Suprapubic skin (tissue), 4 donors: Measurements from ENCODE around the gene RHCG. TPM values are rescaled to one million over a fixed set of nuclear protein-coding genes. Genes with fewer than 3 reads are reported as not detected.

Experiments used
- DNase-seq, 2 donors: peaks; one replicate each; pipeline ENCODE4 v3.0.0-alpha.2; 2019; ENCODE audit warnings: low spot score in 2 of 2
- H3K27ac ChIP-seq: fragments of 200-600 bp; sonication (generic); one replicate; pipeline ENCODE4 v1.5.1; 2019
- H3K27me3 ChIP-seq: fragments of 200-600 bp; sonication (generic); one replicate; pipeline ENCODE4 v1.5.1; 2019
- H3K36me3 ChIP-seq: fragments of 200-600 bp; sonication (generic); one replicate; pipeline ENCODE4 v1.5.1; 2019
- H3K4me1 ChIP-seq: fragments of 200-600 bp; sonication (generic); one replicate; pipeline ENCODE4 v1.5.1; 2019
- H3K4me3 ChIP-seq: fragments of 200-600 bp; sonication (generic); one replicate; pipeline ENCODE4 v1.5.1; 2019; ENCODE audit warnings: mild to moderate bottlenecking
- H3K9me3 ChIP-seq: fragments of 200-600 bp; sonication (generic); one replicate; pipeline ENCODE4 v1.5.1; 2019
- EP300 ChIP-seq: sonication (generic); formaldehyde crosslinking; IDR thresholded peaks from one replicate; pipeline ENCODE4 v1.6.1; 2017; ENCODE audit warnings: antibody characterized with exemption
- POLR2A ChIP-seq, 2 donors: fragments of 450-650 bp; IDR thresholded peaks; one replicate each; pipeline ENCODE4 v1.6.1; 2017; ENCODE audit warnings: antibody characterized with exemption in 2 of 2, mild to moderate bottlenecking in 2 of 2, moderate library complexity in 2 of 2
- POLR2AphosphoS5 ChIP-seq, 3 donors: sonication (generic); formaldehyde crosslinking; IDR thresholded peaks; one replicate each; pipeline ENCODE4 v1.6.1; 2017; ENCODE audit warnings: antibody characterized with exemption in 3 of 3
- WGBS: methylation state at CpG from one replicate; pipeline ENCODE4 v1.1.5; 2018; 5-methylcytosine and 5-hydroxymethylcytosine counted together
- total RNA-seq, 4 donors: library from RNA; depleted of rRNA; stranded (reverse); fragments of >200 nt; gene quantifications; one replicate each; pipeline ENCODE4 v1.1.0, GENCODE V29; 2016
- TF ChIP-seq, protein P1 (sequence below), 2 donors: fragments of 200-600 bp in 1 of 2; fragments of 450-650 bp in 1 of 2; sonication (generic) in 1 of 2; IDR thresholded peaks; one replicate each; pipeline ENCODE4 v1.5.1; 2016 to 2019; ENCODE audit warnings: antibody characterized with exemption in 2 of 2, mild to moderate bottlenecking in 1 of 2, moderate library complexity in 1 of 2

The RHCG gene
- total RNA-seq, 4 donors from 2014 or later = 18.6 to 24.2 (median 20.8) TPM

DNA sequence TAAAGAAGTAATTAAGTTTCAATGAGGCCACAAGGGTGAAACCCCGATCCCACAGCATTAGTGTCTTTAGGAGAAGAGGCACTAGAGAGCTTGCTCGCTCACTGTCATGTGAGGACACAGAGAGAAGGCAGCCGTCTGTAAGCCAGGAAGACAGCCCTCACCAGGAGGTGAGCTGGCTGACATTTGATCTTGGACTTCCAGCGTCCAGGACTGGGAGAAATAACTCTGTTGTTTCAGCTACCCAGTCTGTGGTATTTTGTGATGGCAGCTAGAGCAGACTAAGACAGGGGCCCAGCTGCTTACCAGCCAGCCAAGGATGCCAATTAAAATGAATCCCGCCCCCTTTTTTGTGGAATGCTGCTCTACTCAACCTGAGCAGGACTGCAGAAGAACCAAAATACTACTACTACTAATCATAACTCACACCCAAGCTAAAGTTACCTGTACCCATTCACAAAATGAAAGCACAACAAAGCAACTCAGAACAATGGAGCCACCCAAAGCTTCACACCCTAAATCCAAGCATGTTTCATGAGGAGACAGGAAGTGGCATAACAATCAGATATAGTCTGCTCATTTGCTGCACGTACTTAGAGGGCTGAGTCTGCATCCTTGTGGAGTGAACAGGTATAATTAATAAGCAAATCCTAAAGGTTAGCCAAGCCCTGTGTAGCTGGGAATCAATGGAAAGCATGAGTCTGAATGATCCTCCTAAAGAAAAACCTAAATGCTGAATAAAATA, 35.6 kb upstream of the RHCG start:
- no peak overlapping the region for H3K4me3 ChIP-seq
- H3K4me1 ChIP-seq = no peaks in the 10 kb centered on the region
- no peaks in the 10 kb centered on the region for H3K27me3 ChIP-seq
- H3K27ac ChIP-seq = no peak overlapping the region
- no peak for DNase-seq
- 72% methylated on average over 6 of the region's 6 CpGs for WGBS
- H3K36me3 ChIP-seq = no peaks in the 10 kb centered on the region
- H3K9me3 ChIP-seq = no peaks in the 10 kb centered on the region
- TF ChIP-seq POLR2A (IDR thresholded peaks at IDR 0.05) (no peak), POLR2AphosphoS5 (IDR thresholded peaks at IDR 0.05) (no peak), EP300 (no peak)
- TF ChIP-seq, protein P1, sequence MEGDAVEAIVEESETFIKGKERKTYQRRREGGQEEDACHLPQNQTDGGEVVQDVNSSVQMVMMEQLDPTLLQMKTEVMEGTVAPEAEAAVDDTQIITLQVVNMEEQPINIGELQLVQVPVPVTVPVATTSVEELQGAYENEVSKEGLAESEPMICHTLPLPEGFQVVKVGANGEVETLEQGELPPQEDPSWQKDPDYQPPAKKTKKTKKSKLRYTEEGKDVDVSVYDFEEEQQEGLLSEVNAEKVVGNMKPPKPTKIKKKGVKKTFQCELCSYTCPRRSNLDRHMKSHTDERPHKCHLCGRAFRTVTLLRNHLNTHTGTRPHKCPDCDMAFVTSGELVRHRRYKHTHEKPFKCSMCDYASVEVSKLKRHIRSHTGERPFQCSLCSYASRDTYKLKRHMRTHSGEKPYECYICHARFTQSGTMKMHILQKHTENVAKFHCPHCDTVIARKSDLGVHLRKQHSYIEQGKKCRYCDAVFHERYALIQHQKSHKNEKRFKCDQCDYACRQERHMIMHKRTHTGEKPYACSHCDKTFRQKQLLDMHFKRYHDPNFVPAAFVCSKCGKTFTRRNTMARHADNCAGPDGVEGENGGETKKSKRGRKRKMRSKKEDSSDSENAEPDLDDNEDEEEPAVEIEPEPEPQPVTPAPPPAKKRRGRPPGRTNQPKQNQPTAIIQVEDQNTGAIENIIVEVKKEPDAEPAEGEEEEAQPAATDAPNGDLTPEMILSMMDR (IDR thresholded peaks at IDR 0.05) = no peak

DNA sequence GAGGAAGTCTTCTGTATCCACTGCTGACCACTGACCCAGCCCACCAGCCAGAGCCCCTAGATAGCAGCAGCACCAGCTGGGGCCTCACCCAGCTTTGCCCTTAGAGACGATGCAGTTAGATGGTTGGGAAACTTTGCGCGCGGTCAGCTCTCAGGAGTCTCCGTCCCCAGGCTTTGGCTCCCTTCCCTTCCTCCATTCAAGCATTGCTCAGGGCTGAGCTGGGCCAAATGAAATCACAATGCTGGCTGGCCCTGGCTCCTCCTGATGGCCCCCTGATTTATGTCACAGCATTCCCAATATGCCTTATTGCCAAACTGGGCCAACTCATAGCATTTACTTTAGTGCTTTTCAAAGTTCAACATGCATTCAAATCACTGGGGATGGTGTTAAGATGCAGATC, 34.6 kb upstream of the RHCG start:
- H3K27ac ChIP-seq = no peak overlapping the region
- H3K4me1 ChIP-seq = no peaks in the 10 kb centered on the region
- H3K4me3 ChIP-seq = no peak overlapping the region
- peak in 1 of 2 donors; percentile 40 for DNase-seq
- H3K36me3 ChIP-seq = no peaks in the 10 kb centered on the region
- 89% methylated on average over 5 of the region's 5 CpGs for WGBS
- no peaks in the 10 kb centered on the region for H3K9me3 ChIP-seq
- TF ChIP-seq POLR2A (IDR thresholded peaks at IDR 0.05) (no peak), EP300 (no peak)
- TF ChIP-seq, protein P1 (IDR thresholded peaks at IDR 0.05) = no peak
- H3K27me3 ChIP-seq = no peaks in the 10 kb centered on the region

DNA sequence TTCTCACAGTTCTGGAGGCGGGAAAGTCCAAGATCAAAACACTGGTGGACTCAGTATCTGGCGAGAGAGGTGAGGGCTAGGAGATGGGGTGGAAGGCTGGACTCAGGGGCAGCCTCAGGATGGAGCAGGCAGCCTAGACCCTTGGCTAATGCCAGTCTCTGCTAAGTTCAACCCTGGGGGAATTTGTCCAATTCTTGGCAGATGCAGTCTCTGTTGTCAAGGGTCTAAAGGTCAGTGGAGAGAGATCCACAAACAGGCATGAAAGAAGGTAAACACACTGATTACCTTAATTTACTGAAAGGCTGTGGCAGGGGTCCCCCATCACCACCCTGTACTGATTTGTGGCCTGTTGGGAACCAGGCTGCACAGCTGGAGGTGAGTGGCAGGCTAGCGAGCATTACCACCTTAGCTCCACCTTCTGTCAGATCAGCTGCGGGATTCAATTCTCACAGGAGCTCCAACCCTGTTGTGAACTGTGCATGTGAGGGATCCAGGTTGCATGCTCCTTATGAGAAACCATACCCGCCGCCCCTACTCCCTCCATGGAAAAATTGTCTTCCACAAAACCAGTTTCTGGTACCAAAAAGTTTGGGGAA, 32.5 kb upstream of the RHCG start:
- 90% methylated on average over 5 of the region's 6 CpGs for WGBS
- H3K27ac ChIP-seq = no peak overlapping the region
- H3K4me1 ChIP-seq = no peaks in the 10 kb centered on the region
- H3K9me3 ChIP-seq = no peaks in the 10 kb centered on the region
- TF ChIP-seq, protein P1 (IDR thresholded peaks at IDR 0.05) = no peak
- TF ChIP-seq POLR2A (IDR thresholded peaks at IDR 0.05) = no peak
- no peak for TF ChIP-seq POLR2AphosphoS5 (IDR thresholded peaks at IDR 0.05)
- no peak for TF ChIP-seq EP300
- H3K4me3 ChIP-seq = no peak overlapping the region
- DNase-seq = peak in 1 of 2 donors; percentile 43
- H3K36me3 ChIP-seq = no peaks in the 10 kb centered on the region
- H3K27me3 ChIP-seq = no peaks in the 10 kb centered on the region

DNA sequence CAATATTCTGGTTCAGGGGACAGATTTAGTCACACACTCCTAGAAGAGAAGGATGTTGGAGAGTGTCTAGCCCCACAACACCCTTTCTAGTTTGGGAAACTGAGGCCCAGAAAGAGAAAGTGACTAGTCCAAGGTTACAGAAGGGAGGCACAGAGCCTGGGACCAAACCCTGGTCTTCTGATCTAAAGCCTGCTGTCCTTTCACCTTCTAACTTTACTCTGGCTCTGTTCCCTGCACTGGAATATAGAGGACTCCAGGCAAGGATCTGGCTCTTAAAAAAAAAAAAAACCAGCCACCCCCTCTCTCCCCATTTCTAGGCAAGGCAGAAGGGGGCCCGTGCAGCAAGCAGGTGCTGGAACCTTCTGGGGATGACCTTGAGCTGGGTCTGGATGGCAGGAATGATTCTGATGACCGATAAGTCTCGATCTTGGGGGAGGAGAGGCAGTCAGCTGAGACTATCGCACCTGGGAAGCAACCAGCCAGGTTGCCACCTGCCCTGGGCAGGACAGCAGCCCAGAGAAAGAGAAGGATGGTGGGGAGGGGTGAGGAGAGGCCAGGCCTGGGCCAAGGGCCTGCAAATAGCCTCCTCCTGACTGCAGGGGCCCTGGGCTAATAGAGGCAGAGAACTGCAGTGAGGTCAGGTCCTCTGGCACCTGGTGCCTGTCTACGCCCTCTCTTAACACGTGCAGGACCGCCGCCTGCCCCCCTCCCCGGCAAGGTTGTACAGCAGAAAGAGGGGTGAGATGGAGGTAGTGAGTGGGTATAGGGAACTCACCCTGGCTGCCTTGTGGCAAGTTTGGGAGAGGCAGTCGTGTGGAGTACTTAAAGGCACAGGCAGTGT, 30.4 kb upstream of the RHCG start:
- TF ChIP-seq, protein P1 (IDR thresholded peaks at IDR 0.05) = no peak
- TF ChIP-seq POLR2AphosphoS5 (IDR thresholded peaks at IDR 0.05) (no peak), EP300 (no peak), POLR2A (IDR thresholded peaks at IDR 0.05) (no peak)
- peak in 1 of 2 donors; percentile 43 for DNase-seq
- H3K4me1 ChIP-seq = no peaks in the 10 kb centered on the region
- H3K9me3 ChIP-seq = no peaks in the 10 kb centered on the region
- 79% methylated on average over 5 of the region's 10 CpGs for WGBS
- H3K36me3 ChIP-seq = no peaks in the 10 kb centered on the region
- no peak overlapping the region for H3K27ac ChIP-seq
- H3K4me3 ChIP-seq = no peak overlapping the region
- peaks cover 2% of the 10 kb centered on the region for H3K27me3 ChIP-seq

DNA sequence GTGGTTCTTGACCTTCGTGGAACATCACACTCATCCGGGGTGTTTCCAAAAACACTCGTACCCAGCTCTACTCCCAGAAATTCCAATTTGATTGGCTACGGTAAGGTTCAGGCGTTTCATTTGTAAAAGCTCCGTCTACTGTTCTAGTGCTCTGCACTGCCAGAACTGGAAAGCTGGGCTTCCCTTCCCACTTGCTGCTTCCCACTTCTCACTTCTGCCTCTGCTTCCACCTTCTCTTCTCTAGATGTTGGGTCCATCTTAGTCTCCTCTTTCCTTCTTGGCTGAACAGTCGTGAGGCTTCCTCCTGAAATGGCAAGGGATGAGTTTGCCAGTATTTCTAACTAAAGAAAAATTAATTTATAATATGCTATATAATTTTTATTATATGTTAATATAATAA, 29.8 kb upstream of the RHCG start:
- H3K4me1 ChIP-seq = no peaks in the 10 kb centered on the region
- 87% methylated on average over 7 of the region's 7 CpGs for WGBS
- H3K36me3 ChIP-seq = no peaks in the 10 kb centered on the region
- no peak for DNase-seq
- no peaks in the 10 kb centered on the region for H3K9me3 ChIP-seq
- no peak for TF ChIP-seq POLR2A (IDR thresholded peaks at IDR 0.05)
- no peak for TF ChIP-seq POLR2AphosphoS5 (IDR thresholded peaks at IDR 0.05)
- no peak for TF ChIP-seq EP300
- TF ChIP-seq, protein P1 (IDR thresholded peaks at IDR 0.05) = no peak
- peaks cover 2% of the 10 kb centered on the region for H3K27me3 ChIP-seq
- no peak overlapping the region for H3K27ac ChIP-seq
- no peak overlapping the region for H3K4me3 ChIP-seq
